ENCODE measurements around the gene DEAF1. TPM values are rescaled to one million over a fixed set of nuclear protein-coding genes. Genes with fewer than 3 reads are reported as not detected.

Gene DEAF1
- total and polyA plus RNA-seq, 3 experiments from 2014 or later, result 36.3 to 54.6 (median 52.1) TPM

- H3K4me3 Mint-ChIP-seq, result peak within 1 kb of the TSS; percentile 85 to 94 (median 88)
- Histone ChIP-seq H3K9me3 (ENCODE audit: low read length) (no peaks in the 10 kb centered on the region), H3K4me1 (ENCODE audit: insufficient read depth, low read length) (peaks cover 43% of the 10 kb centered on the region), H3K36me3 (ENCODE audit: insufficient read depth, low read length) (no peaks in the 10 kb centered on the region), H3K27ac (ENCODE audit: low read depth, low read length) (peak within 1 kb of the TSS; percentile 92), H3K4me3 (ENCODE audit: low read length) (peak within 1 kb of the TSS; percentile 81), H3K27me3 (ENCODE audit: insufficient read depth, low read length, poor library complexity, severe bottlenecking) (no peaks in the 10 kb centered on the region)
- peaks cover 0 to 33% (median 2%) of the 10 kb centered on the region in 3 donors for H3K36me3 Mint-ChIP-seq
- ChIA-PET POLR2A (interaction anchor here (0.6 to 2.3 kb wide), 14 partner anchors 9 to 289 kb away, joined by 3 to 10 read pairs (median 3); partner anchors contain the start of genes CD151, EPS8L2, HRAS and PHRF1), CTCF (interaction anchor here (0.7 to 8.2 kb wide), 8 partner anchors 12 to 141 kb away, joined by 3 to 69 read pairs (median 4); partner anchors contain the start of gene TALDO1)
- DNase-seq, result peak; percentile 96 to 99 (median 98)
- no peaks in the 10 kb centered on the region for H3K9me3 Mint-ChIP-seq
- no peaks in the 10 kb centered on the region for H3K27me3 Mint-ChIP-seq
- H3K4me1 Mint-ChIP-seq, result peaks cover 29 to 50% (median 39%) of the 10 kb centered on the region in 3 donors
- peak within 1 kb of the TSS; percentile 90 to 98 (median 94) for H3K27ac Mint-ChIP-seq
These were observed 671 bp upstream of the DEAF1 start, which contains the start of gene TMEM80 for GRCh38 chr11:695538-696248. Gene TMEM80, plus strand, starts transcription at chr11:695816. Its CDS starts 12 bp downstream, at chr11:695828.

DNA sequence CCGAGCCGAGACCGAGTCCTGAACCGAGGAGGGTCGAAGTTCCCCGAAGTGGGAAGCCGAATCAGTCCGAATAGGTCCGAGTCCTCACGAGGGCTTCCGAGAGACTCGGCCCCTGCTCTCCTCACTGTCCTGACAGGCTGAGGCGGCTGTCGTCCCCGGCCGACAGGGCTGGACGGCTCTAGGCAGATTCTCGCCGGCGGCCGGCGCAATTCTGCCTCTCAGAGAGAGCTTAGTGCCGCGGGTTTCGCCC lies 191 bp upstream of the DEAF1 start:
- ChIA-PET CTCF (interaction anchor here (0.7 to 8.2 kb wide), 7 partner anchors 11 to 141 kb away, joined by 3 to 69 read pairs (median 4); partner anchors contain the start of gene TALDO1), POLR2A (interaction anchor here (0.6 to 2.3 kb wide), 13 partner anchors 9 to 289 kb away, joined by 3 to 10 read pairs (median 3); partner anchors contain the start of genes CD151, EPS8L2 and PHRF1)
- Mint-ChIP-seq H3K4me3 (peak overlapping the region; percentile 85 to 94 (median 88)), H3K27me3 (no peaks in the 10 kb centered on the region), H3K9me3 (no peaks in the 10 kb centered on the region), H3K36me3 (peaks cover 0 to 31% (median 0%) of the 10 kb centered on the region in 3 donors), H3K27ac (peak overlapping the region; percentile 89 to 98 (median 93)), H3K4me1 (peaks cover 31 to 52% (median 39%) of the 10 kb centered on the region in 3 donors)
- Histone ChIP-seq H3K9me3 (ENCODE audit: low read length) (no peaks in the 10 kb centered on the region), H3K4me3 (ENCODE audit: low read length) (peak overlapping the region; percentile 81), H3K27ac (ENCODE audit: low read depth, low read length) (peak overlapping the region; percentile 92), H3K36me3 (ENCODE audit: insufficient read depth, low read length) (no peaks in the 10 kb centered on the region), H3K27me3 (ENCODE audit: insufficient read depth, low read length, poor library complexity, severe bottlenecking) (no peaks in the 10 kb centered on the region), H3K4me1 (ENCODE audit: insufficient read depth, low read length) (peaks cover 47% of the 10 kb centered on the region)
- no peak for DNase-seq

- Mint-ChIP-seq H3K27me3 (no peaks in the 10 kb centered on the region), H3K27ac (peak overlapping the region; percentile 26 to 98 (median 85)), H3K4me1 (peaks cover 31 to 52% (median 39%) of the 10 kb centered on the region in 3 donors), H3K9me3 (no peaks in the 10 kb centered on the region), H3K36me3 (peaks cover 0 to 30% (median 0%) of the 10 kb centered on the region in 3 donors), H3K4me3 (peak overlapping the region; percentile 56 to 84 (median 73))
- CTCF ChIA-PET, result interaction anchor here (1.0 to 8.2 kb wide), 3 partner anchors 29 to 140 kb away, joined by 3 to 69 read pairs (median 4); no protein-coding TSS in a partner anchor
- peak in 1 of 5 donors; percentile 61 for DNase-seq
- Histone ChIP-seq H3K36me3 (ENCODE audit: insufficient read depth, low read length) (no peaks in the 10 kb centered on the region), H3K9me3 (ENCODE audit: low read length) (no peaks in the 10 kb centered on the region), H3K27ac (ENCODE audit: low read depth, low read length) (peak overlapping the region; percentile 14), H3K4me1 (ENCODE audit: insufficient read depth, low read length) (peaks cover 47% of the 10 kb centered on the region), H3K4me3 (ENCODE audit: low read length) (peak overlapping the region; percentile 12), H3K27me3 (ENCODE audit: insufficient read depth, low read length, poor library complexity, severe bottlenecking) (no peaks in the 10 kb centered on the region)
- POLR2A ChIA-PET, result interaction anchor here (0.6 to 2.0 kb wide), 4 partner anchors 12 to 84 kb away, joined by 3 to 7 read pairs (median 3); partner anchors contain the start of gene EPS8L2
These were observed 997 bp downstream of the DEAF1 start for GRCh38 chr11:693887-694562.

DNA sequence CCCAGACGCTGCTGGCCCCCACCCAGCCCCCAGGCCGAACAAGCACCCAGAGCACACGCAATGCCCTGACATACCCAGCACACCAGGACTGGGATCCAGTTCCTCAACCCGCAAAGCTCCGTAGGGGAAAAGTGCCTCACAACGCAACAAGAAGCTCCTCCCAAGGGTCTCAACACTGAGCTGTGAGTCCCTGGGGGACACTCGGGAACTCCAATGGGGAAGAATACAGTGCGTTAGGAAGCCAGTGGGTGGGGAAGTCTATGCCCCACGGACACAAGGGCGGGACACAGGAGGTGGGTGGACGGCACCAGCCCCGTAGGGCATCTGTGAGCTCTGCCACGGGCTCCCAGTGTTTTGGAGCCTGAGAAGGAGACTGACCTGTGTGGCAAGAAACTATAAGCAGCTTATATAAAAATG lies 1.6 kb downstream of the DEAF1 start:
- Histone ChIP-seq H3K9me3 (ENCODE audit: low read length) (no peaks in the 10 kb centered on the region), H3K4me1 (ENCODE audit: insufficient read depth, low read length) (peaks cover 47% of the 10 kb centered on the region), H3K36me3 (ENCODE audit: insufficient read depth, low read length) (no peaks in the 10 kb centered on the region), H3K27me3 (ENCODE audit: insufficient read depth, low read length, poor library complexity, severe bottlenecking) (no peaks in the 10 kb centered on the region), H3K27ac (ENCODE audit: low read depth, low read length) (peak overlapping the region; percentile 14), H3K4me3 (ENCODE audit: low read length) (peak overlapping the region; percentile 12)
- H3K36me3 Mint-ChIP-seq, result peaks cover 0 to 32% (median 0%) of the 10 kb centered on the region in 3 donors
- H3K27me3 Mint-ChIP-seq, result no peaks in the 10 kb centered on the region
- H3K4me3 Mint-ChIP-seq, result peak overlapping the region; percentile 56 to 84 (median 73)
- ChIA-PET POLR2A (no interaction called here), CTCF (interaction anchor here (1.0 to 1.2 kb wide), 2 partner anchors 29 to 139 kb away, joined by 3 to 4 read pairs; no protein-coding TSS in a partner anchor)
- no peaks in the 10 kb centered on the region for H3K9me3 Mint-ChIP-seq
- peak overlapping the region; percentile 26 to 97 (median 88) for H3K27ac Mint-ChIP-seq
- H3K4me1 Mint-ChIP-seq, result peaks cover 31 to 52% (median 39%) of the 10 kb centered on the region in 3 donors
- DNase-seq, result no peak

DNA sequence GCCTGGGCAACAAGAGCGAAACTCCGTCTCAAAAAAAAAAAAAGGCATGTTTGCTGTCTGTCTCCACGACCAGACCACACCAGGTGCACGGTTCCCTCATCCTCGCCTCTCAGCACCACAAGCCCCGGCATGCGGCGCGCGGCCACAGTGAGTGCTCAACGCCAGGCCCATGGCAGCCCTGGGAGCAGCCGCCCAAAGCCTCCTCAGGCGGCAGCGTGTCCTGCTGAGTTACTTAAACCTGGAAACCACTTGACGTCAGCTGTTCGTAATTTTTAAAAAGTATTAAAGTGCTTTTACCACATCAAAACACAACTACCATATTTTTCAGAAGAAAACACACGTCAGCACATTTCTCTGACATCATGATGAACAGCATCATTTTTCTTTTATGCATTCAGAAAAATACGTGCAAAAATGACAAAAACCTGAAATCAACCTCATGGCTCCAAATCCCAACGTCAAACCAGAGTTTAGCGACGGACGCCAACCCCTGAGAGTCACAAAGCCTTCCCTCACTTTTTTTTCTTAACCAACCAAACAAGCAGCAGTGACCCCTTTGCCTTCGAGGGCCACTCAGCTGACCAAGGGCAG lies 2.1 kb downstream of the DEAF1 start:
- Mint-ChIP-seq H3K4me1 (peaks cover 31 to 48% (median 34%) of the 10 kb centered on the region in 3 donors), H3K9me3 (no peaks in the 10 kb centered on the region), H3K36me3 (peaks cover 0 to 35% (median 0%) of the 10 kb centered on the region in 3 donors), H3K4me3 (peak overlapping the region; percentile 56 to 81 (median 73)), H3K27me3 (no peaks in the 10 kb centered on the region), H3K27ac (peak overlapping the region; percentile 77 to 97 (median 88))
- Histone ChIP-seq H3K27me3 (ENCODE audit: insufficient read depth, low read length, poor library complexity, severe bottlenecking) (no peaks in the 10 kb centered on the region), H3K27ac (ENCODE audit: low read depth, low read length) (no peak overlapping the region), H3K36me3 (ENCODE audit: insufficient read depth, low read length) (no peaks in the 10 kb centered on the region), H3K4me1 (ENCODE audit: insufficient read depth, low read length) (peaks cover 47% of the 10 kb centered on the region), H3K4me3 (ENCODE audit: low read length) (peak overlapping the region; percentile 12), H3K9me3 (ENCODE audit: low read length) (no peaks in the 10 kb centered on the region)
- ChIA-PET CTCF (interaction anchor here (1.0 to 1.2 kb wide), 2 partner anchors 30 to 138 kb away, joined by 3 to 4 read pairs; no protein-coding TSS in a partner anchor), POLR2A (interaction anchor here (0.7 kb wide), 1 partner anchor 187 kb away, joined by 3 read pairs; no protein-coding TSS in a partner anchor)
- peak in 3 of 5 donors; percentile 61 to 95 (median 74) for DNase-seq

GRCh38 chr11:691710-692590 lies 3.1 kb downstream of the DEAF1 start:
- H3K27ac ChIP-seq (ENCODE audit: low read depth, low read length), result peak overlapping the region; percentile 18
- H3K36me3 Mint-ChIP-seq, result peaks cover 0 to 45% (median 2%) of the 10 kb centered on the region in 3 donors
- H3K27me3 ChIP-seq (ENCODE audit: insufficient read depth, low read length, poor library complexity, severe bottlenecking), result no peaks in the 10 kb centered on the region
- peak overlapping the region; percentile 34 for H3K4me3 ChIP-seq (ENCODE audit: low read length)
- ChIA-PET CTCF (no interaction called here), POLR2A (interaction anchor here (0.7 kb wide), 1 partner anchor 186 kb away, joined by 3 read pairs; no protein-coding TSS in a partner anchor)
- H3K9me3 Mint-ChIP-seq, result no peaks in the 10 kb centered on the region
- no peaks in the 10 kb centered on the region for H3K27me3 Mint-ChIP-seq
- H3K9me3 ChIP-seq (ENCODE audit: low read length), result no peaks in the 10 kb centered on the region
- peaks cover 25 to 38% (median 25%) of the 10 kb centered on the region in 3 donors for H3K4me1 Mint-ChIP-seq
- peaks cover 47% of the 10 kb centered on the region for H3K4me1 ChIP-seq (ENCODE audit: insufficient read depth, low read length)
- peak overlapping the region in 6 of 8 donors; percentile 4 to 86 (median 74) for H3K27ac Mint-ChIP-seq
- peaks cover 2% of the 10 kb centered on the region for H3K36me3 ChIP-seq (ENCODE audit: insufficient read depth, low read length)
- DNase-seq, result no peak
- H3K4me3 Mint-ChIP-seq, result peak overlapping the region in 5 of 7 donors; percentile 10 to 77 (median 29)
